Cardiac muscle cell (in vitro differentiated cells and primary cell): ENCODE measurements around the gene CD4. TPM values are rescaled to one million over a fixed set of nuclear protein-coding genes. Genes with fewer than 3 reads are reported as not detected.

Experiments used
- DNase-seq, 2 donors: peaks; one replicate each; pipeline versions ENCODE4 v3.0.0 to v3.0.0-alpha.2; 2010 to 2017; ENCODE audit warnings: low read depth in 1 of 2, low spot score in 1 of 2
- H3K27ac ChIP-seq: fragments of 200-600 bp; sonication (generic); 2 replicates; pipeline ENCODE4 v1.5.1; 2016
- H3K27me3 ChIP-seq: fragments of 200-600 bp; sonication (generic); 2 replicates; pipeline ENCODE4 v1.6.0; 2016; ENCODE audit warnings: control low read depth
- H3K36me3 ChIP-seq: fragments of 200-600 bp; sonication (generic); 2 replicates; pipeline ENCODE4 v1.5.1; 2016; ENCODE audit warnings: control low read depth
- H3K4me1 ChIP-seq: fragments of 200-600 bp; sonication (generic); 2 replicates; pipeline ENCODE4 v1.8.1; 2017; ENCODE audit warnings: low read depth, mild to moderate bottlenecking, mixed run types
- H3K4me3 ChIP-seq: fragments of 200-600 bp; sonication (generic); 2 replicates; pipeline ENCODE4 v1.5.1; 2016; ENCODE audit warnings: mild to moderate bottlenecking
- H3K9me3 ChIP-seq: fragments of 200-600 bp; sonication (generic); 2 replicates; pipeline ENCODE4 v1.5.1; 2017; ENCODE audit warnings: low read depth, mild to moderate bottlenecking, control low read depth
- polyA plus RNA-seq: library from polyadenylated mRNA; unstranded; fragments of >200 nt; fragmentation: Nextera tagmentation; extraction: Ambion mirVana; gene quantifications from 2 replicates; pipeline ENCODE4 v1.2.1, GENCODE V29; 2016
- total RNA-seq: library from RNA; depleted of rRNA; stranded (reverse); fragments of >200 nt; gene quantifications from 2 replicates; pipeline ENCODE4 v1.2.3, GENCODE V29; 2016
- TF ChIP-seq, protein P1 (sequence below): IDR thresholded peaks from 2 replicates; pipeline ENCODE4 v1.5.1; 2012; ENCODE audit warnings: low read depth, mild to moderate bottlenecking, low read length

The CD4 gene
- total and polyA plus RNA-seq, 2 experiments from 2014 or later: 3.3 to 5.9 TPM

DNA sequence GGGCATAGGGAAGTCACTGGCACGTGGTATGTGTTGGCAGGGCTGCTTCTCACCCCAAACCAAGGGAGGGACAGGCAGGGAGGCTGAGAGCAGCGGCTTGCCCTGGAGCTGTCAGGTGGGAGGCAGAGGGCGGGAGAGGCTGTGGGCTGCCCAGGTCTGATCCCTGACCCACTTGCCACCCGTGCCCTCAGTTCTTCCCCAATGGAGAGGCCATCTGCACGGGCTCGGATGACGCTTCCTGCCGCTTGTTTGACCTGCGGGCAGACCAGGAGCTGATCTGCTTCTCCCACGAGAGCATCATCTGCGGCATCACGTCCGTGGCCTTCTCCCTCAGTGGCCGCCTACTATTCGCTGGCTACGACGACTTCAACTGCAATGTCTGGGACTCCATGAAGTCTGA lies 56.1 kb downstream of the CD4 start:
- Histone ChIP-seq H3K9me3 (no peaks in the 10 kb centered on the region), H3K36me3 (peaks cover 2% of the 10 kb centered on the region), H3K27me3 (no peaks in the 10 kb centered on the region), H3K4me3 (no peak overlapping the region), H3K4me1 (peaks cover 5% of the 10 kb centered on the region), H3K27ac (no peak overlapping the region)
- no peak for DNase-seq
- TF ChIP-seq, protein P1, sequence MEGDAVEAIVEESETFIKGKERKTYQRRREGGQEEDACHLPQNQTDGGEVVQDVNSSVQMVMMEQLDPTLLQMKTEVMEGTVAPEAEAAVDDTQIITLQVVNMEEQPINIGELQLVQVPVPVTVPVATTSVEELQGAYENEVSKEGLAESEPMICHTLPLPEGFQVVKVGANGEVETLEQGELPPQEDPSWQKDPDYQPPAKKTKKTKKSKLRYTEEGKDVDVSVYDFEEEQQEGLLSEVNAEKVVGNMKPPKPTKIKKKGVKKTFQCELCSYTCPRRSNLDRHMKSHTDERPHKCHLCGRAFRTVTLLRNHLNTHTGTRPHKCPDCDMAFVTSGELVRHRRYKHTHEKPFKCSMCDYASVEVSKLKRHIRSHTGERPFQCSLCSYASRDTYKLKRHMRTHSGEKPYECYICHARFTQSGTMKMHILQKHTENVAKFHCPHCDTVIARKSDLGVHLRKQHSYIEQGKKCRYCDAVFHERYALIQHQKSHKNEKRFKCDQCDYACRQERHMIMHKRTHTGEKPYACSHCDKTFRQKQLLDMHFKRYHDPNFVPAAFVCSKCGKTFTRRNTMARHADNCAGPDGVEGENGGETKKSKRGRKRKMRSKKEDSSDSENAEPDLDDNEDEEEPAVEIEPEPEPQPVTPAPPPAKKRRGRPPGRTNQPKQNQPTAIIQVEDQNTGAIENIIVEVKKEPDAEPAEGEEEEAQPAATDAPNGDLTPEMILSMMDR: no peak

DNA sequence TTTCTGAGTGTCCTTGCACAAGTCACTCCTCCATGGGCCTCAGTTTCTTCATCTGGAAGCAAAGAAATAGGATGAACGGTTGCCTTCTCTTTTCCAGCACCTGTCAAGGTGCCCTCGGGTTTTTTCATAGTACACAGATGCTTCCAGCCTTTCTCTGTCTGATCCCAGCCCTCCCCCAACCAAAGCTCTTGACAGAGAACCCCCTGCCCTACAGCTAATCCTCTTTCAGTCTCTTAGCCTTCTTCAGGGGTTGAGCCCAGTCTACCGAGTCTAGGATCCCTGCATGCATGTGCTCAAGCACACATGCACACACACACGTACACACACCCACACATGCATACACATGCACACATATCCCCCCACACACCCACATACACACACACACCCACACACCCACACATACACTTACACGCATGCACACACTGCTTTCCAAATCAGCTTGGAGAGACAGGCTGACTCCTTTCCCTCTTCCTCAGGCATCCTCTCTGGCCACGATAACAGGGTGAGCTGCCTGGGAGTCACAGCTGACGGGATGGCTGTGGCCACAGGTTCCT lies 57.1 kb downstream of the CD4 start:
- Histone ChIP-seq H3K4me3 (no peak overlapping the region), H3K4me1 (no peaks in the 10 kb centered on the region), H3K9me3 (no peaks in the 10 kb centered on the region), H3K27me3 (no peaks in the 10 kb centered on the region), H3K36me3 (peaks cover 2% of the 10 kb centered on the region), H3K27ac (no peak overlapping the region)
- no peak for DNase-seq
- TF ChIP-seq, protein P1: no peak

DNA sequence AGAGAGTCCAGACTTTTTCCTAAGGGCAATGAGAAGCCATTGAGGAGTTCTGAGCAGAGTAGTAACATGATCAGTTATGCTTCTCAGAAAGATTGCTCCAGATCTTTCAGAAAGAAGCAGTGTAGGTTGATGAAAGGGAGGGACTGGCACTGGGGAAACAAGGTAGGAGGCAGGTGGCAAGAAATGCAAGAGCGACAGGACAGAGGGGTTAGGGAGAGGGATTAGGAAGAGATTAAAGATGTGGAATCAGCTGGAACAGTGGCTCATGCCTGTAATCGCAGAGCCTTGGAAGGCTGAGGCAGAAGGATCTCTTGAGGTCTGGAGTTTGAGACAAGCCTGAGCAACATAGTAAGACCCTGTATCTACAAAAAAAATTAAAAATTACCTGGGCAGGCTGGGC lies 58.3 kb downstream of the CD4 start:
- no peak overlapping the region for H3K27ac ChIP-seq
- H3K27me3 ChIP-seq: no peaks in the 10 kb centered on the region
- H3K36me3 ChIP-seq: peaks cover 2% of the 10 kb centered on the region
- H3K9me3 ChIP-seq: no peaks in the 10 kb centered on the region
- H3K4me1 ChIP-seq: no peaks in the 10 kb centered on the region
- TF ChIP-seq, protein P1: no peak
- no peak overlapping the region for H3K4me3 ChIP-seq
- DNase-seq: no peak

DNA sequence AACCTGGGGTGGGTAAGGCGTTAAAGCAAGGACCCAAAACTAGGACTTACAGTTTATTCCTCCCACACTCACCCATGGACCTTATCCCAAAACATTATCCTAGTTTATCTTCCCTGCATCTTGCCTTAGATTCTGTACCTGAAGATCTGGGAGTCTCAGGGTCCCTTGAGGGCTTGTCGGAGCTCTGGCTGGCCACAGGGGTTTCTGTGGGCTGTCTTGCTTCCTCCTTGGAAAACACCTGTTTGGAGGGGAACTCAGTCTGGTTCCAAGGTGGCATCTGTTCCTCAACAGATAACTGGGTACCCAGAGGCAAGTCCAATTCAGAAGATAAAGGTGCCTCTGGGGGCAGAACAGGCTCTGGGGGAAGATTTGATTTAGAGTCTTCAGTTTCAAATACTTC lies 60.1 kb downstream of the CD4 start:
- Histone ChIP-seq H3K4me3 (no peak overlapping the region), H3K27ac (no peak overlapping the region), H3K9me3 (no peaks in the 10 kb centered on the region), H3K27me3 (no peaks in the 10 kb centered on the region), H3K4me1 (no peaks in the 10 kb centered on the region), H3K36me3 (peaks cover 2% of the 10 kb centered on the region)
- TF ChIP-seq, protein P1: no peak
- no peak for DNase-seq

DNA sequence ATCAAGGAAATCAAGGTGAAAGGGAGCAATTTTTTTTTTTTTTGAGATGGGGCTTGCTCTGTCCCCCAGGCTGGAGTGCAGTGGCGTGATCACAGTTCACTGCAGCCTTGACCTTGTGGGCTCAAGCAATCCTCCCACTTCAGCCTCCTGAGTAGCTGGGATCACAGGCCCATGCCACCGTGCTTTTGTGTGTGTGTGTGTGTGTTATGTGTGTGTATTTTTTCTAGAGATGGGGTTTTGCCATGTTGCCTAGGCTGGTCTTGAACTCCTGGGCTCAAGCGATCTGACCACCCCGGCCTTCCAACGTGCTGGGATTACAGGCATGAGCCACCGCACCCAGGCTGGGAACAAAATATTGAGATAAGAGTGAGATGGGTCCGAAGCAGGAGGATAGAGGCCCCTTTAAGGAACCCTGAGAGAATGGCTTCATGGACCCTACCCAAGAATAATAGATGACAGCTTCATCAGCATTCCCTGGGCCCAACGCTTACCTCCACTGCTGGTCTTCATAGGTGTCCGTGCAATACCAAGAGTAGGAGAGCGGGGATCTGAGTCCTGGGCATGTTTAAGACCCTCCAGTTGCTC lies 60.7 kb downstream of the CD4 start:
- no peak for DNase-seq
- no peaks in the 10 kb centered on the region for H3K4me1 ChIP-seq
- H3K4me3 ChIP-seq: peak overlapping the region; percentile 53
- H3K9me3 ChIP-seq: no peaks in the 10 kb centered on the region
- peaks cover 2% of the 10 kb centered on the region for H3K36me3 ChIP-seq
- no peak overlapping the region for H3K27ac ChIP-seq
- TF ChIP-seq, protein P1: no peak
- no peaks in the 10 kb centered on the region for H3K27me3 ChIP-seq

DNA sequence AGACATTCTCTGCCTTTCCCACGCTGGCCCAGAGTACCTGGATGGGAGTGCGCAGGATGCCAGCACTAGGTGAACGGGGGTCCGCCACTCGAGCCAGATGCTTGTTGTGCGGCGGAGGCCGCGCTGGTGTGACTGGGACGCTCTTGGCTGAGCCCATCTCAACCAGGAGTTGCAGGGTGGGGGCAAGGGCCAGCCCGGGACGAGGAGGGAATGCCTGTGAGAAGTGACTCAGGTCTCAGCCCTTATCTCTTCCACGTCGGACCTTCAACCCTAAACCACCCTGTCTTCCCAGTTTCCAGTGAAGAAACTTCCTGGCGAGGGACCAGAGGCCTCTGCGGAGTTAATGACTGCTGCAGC lies 61.4 kb downstream of the CD4 start:
- H3K27ac ChIP-seq: no peak overlapping the region
- H3K9me3 ChIP-seq: no peaks in the 10 kb centered on the region
- peaks cover 4% of the 10 kb centered on the region for H3K36me3 ChIP-seq
- H3K4me3 ChIP-seq: peak overlapping the region; percentile 53
- H3K27me3 ChIP-seq: no peaks in the 10 kb centered on the region
- TF ChIP-seq, protein P1: no peak
- DNase-seq: no peak
- no peaks in the 10 kb centered on the region for H3K4me1 ChIP-seq
